HPDE6-E6E7 (cell line): Measurements from ENCODE around the gene KDM4B.
"Not testable (repeated sequence)": the region's sequence is repeated elsewhere in the genome, so short reads cannot be mapped to it uniquely, and the experiment has no call there.

ENCODE experiments used
- DNase-seq: peaks from one replicate; pipeline ENCODE4 v3.0.0; 2011; ENCODE audit warnings: missing footprints; ENCODE audit errors: extremely low spot score

The KDM4B gene

DNA sequence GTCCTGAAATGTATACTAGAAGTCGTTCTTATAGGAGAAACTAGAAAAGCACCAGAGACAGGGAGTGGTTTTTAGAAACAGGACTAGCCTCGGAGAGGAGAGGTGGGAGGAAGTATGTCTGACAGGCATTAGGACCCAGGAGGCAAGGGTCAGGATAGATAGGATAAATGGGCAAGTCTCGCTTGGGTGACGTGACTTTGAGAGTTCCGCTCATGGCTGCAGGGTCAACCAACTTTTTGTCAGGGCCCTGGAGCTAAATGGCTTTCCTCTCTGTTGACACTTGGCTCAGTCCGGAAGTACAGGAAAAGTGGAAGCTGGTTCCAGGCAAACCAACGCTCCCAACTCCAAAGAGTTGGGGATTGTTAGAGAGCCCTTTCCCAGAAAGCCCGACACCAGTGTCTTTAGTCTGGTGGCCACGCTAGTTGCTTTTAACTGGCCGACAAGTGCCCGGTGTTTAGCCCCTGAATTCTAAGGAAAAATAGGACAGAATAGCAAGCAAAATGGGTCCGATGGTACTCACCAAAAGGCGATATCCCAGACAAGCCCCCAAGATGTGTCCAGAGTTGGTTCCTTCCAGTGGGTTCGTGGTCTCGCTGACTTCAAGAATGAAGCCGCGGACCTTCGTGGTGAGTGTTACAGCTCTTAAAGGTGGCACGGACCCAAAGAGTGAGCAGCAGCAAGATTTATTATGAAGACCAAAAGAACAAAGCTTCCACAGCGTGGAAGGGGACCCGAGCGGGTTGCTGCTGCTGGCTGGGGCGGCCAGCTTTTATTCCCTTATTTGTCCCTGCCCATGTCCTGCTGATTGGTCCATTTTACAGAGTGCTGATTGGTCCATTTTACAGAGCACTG, 196.2 kb downstream of the KDM4B start:
- DNase-seq, result not testable (repeated sequence)

DNA sequence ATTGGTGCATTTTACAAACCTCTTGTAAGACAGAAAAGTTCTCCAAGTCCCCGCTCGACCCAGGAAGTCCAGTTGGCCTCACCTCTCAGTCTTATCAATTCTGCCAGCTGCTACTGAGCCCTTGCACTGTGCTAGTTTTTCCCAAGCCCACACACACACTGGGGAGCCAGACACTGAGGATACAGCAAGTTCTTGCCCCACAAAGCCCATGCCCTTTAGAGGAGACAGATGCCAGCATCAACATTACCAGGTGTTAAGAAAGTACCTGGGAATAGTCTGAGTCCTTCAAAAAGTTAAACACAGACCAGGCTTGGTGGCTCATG, 196.7 kb downstream of the KDM4B start:
- DNase-seq, result no peak

DNA sequence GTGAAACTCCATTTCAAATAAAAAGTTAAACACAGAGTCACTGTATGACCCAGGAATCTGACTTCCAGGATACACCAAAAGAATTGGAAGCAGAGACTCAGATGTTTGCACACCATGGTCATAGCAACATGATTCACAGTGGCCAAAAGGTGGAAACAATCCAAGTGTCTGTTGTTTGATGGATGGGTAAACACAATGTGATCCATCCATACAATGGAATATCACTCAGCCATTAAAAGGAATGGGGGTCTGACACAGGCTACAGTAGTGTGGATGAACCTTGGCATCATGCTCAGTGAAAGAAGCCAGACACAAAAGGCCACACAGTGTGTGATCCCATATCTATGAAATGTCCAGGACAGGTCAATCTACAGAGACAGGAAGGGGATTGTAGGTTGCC, 197.3 kb downstream of the KDM4B start:
- DNase-seq, result no peak

DNA sequence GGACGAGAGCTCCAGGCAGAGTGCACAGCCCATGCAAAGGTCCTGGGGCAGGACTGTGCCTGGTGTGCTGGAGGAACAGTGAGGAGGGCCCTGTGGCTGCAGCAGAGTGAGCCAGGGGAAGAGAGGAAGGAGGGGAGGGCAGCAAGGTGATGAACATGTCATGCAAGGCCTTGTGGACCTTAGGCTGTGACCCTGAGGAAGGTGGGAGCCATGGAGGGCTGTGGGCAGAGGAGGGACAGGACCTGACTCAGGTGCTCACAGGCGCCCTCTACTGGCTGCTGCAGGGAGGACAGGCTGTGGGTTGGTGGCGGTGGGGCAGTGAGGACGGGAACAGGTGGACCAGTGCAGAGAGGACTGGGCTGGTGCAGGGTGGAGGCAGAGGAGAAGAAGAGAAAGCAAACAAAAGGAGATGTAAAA, 201.4 kb downstream of the KDM4B start:
- no peak for DNase-seq

DNA sequence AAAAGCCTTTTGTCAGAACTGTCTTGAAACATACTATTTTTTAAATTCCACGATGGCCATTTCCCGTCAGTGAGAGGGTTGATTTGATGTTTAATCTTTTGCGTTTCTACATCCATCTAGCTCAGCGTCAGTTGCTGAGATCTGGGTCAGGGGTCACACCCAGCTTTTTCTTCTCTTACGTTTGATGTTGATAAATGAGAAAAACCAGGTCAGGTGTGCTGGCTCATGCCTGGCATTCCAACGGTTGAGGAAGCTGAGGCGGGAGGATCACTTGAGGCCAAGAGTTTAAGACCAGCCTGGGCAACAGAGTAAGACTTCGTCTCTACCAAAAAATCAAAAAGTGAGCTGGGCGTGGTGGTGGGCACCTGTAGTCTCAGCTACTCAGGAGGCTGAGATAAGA, 202.8 kb downstream of the KDM4B start:
- no peak for DNase-seq

DNA sequence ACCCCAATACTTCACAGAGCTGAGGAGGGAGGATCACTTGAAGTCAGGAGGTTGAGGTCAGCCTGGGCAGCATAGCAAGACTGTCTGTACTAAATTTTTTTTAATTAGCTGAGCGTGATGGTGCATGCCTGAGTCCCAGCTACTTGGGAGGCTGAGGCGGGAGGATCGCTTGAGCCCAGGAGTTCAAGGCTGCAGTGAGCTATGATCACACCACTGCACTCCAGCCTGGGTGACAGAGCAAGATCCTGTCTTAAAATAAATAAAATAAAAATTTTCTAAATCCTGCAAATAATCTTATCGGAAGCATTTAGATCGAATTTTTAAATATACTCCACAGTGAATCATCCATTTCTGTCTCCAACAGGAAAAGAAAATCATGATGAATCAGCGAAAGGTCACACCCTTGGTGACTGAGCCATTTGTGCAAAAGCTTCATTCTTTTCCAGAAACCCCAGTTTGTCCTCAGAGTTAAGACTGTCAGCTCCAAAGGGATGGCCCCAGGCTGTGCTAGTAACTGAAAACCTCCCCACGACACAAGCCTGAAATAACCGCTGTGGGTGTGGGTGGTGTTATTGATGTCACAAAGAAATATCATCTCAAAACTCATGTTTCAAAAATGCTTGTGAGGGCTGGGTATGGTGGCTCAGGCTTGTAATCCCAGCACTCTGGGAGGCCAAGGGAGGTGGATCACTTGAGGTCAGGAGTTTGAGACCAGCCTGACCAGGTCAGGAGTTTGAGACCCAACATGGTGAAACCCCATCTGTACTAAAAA, 204.1 kb downstream of the KDM4B start:
- peak; percentile 96 for DNase-seq

DNA sequence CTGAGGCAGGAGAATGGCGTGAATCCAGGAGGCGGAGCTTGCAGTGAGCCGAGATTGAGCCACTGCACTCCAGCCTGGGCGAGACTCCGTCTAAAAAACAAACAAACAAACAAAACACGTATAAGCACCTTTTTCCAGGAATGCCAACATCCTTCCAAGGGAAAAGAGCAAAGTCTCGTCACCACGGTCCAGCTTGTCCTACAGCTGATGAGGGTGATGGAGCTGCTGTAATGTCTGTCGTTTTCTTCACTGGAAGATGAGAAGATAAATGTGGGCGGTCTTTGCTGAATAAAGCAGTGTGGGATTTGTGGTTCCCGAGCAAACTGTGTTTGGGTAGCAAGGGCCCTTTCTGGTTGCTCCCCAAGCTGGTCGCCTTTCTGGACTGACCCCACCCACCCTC, 205.1 kb downstream of the KDM4B start:
- DNase-seq, result no peak

DNA sequence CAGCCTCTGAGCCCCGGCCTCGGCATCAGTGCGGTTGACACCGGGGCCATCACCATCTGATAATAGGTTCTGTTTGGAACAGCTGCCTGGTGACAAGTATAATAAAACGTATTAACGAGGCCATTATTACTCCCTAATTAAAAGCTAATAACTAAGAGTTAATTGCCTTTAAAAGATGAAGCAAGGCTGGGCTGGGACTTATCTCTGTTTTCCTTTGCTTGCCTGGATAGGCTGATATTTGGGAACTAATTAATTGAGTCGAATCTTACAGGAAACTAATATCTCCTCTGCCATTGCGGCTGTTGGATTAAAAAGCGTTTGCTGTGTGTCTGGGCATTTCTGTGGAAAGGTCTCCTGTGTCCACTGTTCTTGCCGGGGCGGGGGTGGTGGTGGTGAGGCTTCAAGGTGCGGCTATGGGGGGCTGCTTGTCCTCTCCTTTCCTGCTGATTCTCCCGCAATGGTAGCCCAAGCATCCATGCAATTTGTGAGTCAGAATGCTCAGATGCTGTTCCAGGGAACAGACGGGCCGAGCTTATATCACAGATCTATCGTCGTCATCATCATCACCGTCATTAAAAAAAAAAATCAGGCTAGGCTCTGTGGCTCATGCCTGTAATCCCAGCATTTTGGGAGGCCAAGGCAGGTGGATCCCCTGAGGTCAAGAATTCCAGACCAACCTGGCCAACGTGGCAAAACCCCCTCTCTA, 209.0 kb downstream of the KDM4B start:
- DNase-seq, result no peak

DNA sequence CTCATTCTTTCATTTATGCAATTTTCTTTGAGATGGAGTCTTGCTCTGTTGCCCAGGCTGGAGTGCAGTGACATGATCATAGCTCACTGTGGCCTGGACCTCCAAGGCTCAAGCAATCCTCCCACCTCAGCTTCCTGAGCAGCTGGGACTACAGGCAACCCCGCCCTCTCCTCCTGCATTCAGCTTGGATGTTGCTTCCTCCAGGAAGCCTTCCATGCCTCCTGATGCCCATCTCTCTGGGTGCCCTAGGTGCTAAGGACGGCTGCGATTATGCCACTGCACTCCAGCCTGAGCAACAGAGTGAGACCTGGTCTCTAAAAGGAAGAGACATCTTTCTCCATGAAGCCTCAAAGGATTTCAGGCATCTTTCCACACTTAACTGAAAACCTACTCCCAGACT, 209.9 kb downstream of the KDM4B start:
- DNase-seq, result no peak

DNA sequence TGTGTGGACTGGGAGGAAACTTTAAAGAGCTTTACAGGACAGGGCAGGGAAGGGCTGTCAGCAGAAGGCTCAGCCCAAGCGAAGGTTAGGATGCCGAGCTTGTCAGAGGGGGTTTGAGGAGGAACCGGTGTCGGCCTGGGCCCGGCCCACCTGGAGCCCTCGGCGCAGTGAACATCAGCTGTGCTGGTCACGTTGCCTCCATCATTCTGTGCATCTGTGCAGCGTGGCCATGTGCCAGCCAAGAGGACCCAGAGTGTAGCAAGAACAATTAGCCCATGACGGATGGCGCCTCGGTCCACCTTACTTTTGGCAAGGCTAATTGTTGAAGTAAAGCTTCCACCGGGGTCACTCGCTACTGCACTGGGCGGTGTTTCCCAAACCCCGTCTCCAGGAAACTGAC, 210.3 kb downstream of the KDM4B start:
- no peak for DNase-seq

DNA sequence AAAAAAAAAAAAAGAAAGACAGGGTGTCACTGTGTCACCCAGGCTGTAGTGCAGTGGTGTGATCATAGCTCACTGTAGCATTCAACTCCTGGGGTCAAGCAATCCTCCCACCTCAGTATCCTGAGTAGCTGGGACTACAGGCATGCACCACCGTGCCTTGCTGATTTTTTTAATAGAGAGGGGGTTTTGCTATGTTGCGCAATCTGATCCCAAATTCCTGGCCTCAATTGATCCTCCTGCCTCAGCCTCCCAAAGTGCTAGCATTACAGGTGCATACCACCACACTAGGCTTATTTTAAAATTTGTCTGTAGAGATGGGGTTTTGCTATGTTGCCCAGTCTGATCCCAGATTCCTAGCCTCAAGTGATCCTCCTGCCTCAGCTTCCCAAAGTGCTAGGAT, 212.4 kb downstream of the KDM4B start:
- DNase-seq, result no peak

DNA sequence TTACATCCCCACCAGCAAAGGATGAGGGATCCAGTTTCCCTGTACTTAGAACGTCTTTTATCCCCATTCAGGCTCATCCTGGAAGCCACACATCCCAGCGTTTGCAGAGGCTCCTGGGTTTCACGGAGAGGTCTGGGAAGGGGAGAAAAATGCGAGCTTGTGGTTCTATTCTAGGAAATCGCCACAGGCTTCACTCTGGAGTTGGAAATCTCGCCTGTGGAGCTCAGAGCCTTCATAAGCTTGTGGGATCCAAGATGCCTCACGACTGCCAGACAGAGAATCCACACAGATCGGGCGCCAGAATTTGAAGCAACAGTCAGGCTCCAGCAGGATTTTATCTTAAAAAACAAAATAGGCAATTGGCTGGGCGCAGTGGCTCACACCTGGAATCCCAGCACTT, 213.8 kb downstream of the KDM4B start:
- no peak for DNase-seq

DNA sequence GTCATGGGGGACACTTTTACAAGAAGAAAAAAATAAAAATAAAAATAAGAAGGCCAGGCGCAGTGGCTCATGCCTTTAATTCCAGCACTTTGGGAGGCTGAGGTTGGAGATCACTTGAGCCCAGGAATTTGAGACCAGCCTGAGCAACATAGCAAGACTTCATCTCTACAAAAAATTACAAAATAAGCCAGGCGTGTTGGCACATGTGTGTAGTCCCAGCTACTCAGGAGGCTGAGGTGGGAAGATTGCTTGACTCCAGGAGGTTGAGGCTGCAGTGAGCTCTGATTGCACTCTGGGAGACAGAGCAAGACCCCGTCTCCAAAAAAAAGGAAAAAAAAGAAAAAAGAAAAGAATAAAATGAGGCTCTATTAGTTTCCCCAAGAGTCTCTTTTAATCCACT, 214.7 kb downstream of the KDM4B start:
- no peak for DNase-seq

DNA sequence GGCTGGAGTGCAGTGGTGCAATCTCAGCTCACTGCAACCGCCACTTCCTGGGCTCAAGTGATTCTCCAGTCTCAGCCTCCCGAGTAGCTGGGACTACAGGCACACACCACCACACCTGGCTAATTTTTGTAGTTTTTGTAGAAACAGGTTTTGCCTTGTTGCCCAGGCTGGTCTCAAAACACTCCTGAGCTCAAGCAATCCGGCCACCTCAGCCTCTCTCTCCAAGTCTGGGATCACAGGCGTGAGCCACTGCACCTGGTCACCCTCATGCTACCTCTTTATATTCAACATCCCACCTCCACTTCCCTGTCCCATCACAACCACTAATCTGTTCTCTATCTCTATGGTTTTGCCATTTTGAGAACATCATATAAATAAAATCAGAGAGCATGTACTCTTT, 216.0 kb downstream of the KDM4B start:
- DNase-seq, result no peak

DNA sequence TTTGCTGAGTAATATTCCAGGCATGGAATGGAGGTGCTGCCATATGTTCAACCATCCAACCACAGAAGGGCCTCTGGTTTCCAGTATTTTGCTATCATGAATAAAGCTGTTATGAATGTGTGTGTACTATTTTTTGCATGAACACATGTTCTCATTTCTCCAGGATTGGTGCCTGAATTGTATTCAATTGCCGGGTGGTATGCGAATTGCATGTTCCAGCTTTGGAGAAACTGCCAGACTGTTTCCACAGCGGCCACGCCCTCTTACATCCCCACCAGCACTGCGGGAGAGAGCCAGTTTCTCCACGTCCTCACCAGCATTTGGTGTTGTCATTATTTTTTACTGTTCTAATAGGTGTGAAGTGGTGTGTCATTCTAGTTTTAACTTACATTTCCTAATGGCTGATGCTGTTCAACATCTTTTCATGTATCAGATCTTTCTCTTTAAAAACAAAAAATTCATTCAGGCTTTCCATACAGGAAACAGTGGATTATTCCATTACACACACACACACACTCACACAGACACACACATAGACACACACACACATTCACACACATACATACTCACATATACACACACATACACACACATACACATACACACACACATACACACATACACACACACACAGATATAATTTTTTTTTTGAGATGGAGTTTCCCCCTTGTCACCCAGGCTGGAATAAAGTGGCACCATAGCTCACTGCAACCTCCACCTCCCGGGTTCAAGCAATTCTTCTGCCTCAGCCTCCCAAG, 217.6 kb downstream of the KDM4B start:
- DNase-seq, result no peak

DNA sequence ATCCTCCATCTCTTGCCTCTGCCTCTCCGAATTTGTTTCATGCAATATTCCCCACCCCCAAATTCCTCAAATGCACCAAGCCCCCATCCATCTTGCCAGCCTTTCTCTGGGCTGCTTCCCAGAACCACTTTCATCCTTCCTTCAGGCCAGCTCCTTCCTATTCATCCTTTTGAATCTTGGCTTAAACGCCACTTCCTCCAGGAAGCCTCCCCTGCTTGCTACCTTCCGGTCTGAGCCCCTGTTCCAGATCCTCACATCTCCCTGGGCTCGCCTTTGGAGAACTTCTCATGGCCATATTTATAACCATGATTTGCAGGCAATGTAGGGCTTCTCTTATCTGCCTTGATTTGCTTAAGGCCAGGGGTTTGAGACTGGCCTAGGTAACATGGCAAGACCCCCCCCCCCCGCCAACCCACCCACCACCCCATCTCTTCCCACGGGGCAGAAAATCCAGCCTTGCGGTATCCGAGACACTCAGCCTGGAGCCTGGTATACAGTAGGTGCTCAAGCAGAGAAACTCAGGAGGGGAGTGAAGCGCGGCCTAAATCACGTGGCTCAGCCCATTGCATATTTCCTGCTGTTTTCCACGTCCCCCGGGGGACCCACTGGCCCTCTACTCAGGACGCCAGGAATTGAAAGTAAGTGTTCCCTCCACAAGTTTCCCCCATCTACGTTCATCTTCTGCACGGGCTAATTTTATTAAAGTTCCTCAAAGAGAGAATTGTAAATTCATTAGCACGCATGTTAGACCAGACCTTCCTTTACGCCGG, 219.8 kb downstream of the KDM4B start:
- no peak for DNase-seq

DNA sequence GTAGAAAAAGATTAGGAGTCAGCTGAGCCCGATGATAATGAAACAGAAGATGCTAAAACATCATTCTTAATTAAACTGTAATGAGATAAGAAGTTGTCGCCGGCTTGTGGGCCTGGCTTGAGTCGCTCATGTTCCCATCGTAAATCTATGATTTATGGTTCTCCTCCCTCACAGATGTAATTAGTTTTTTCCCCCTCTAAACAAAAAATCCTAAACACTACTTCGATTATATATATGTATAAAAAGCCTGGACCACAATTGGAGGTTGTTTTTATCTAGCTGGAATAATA, 220.3 kb downstream of the KDM4B start:
- no peak for DNase-seq

DNA sequence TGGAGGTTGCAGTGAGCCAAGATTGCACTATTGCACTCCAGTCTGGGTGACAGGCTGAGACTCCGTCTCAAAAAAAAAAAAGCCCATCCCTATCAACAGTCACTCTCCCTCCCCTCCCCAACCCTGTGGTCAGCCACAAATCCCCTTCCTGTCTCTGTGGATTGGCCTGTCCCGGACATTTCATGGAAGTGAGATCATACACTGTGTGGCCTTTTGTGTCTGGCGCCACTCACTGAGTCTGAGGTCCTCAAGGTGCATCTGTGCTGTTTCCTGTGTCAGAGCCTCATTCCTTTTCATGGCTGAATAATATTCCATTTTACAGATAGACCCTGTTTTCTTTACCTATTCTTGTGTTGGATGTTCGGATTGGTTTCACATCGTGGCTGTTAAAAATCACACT, 222.2 kb downstream of the KDM4B start:
- DNase-seq, result no peak

DNA sequence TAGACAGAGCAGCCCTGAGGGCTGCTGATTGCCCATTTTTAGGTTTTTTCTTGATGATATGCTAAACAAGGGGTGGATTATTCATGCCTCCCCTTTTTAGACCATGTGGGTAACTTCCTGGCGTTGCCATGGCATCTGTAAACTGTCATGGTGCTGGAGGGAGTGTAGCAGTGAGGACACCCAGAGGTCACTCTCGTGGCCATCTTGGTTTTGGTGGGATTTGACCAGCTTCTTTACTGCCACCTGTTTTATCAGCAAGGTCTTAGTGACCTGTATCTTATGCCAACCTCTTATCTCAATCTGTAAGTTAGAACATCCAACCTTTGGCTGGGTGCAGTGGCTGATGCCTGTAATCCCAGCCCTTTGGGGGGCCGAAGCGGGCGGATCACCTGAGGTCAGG, 223.7 kb downstream of the KDM4B start:
- no peak for DNase-seq

DNA sequence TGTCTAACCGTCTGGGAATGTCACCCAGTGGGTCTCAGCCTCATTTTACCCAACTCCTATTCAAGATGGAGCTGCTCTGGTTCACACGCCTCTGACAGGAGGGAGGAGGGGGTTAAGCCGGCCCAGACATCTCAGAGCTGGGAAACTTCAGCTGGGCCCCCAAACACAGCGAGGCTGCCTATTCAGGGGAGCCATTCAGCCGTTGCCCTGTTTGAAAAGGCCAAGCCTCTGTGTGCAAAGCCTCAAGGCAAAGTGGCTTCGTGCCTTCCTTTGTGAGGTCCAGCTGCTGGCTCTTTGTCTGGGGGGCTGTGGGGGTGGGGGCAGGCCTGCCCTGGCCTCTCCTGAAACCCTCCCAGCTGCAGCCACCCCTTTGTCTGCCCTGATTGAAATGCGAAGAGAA, 224.3 kb downstream of the KDM4B start:
- no peak for DNase-seq

DNA sequence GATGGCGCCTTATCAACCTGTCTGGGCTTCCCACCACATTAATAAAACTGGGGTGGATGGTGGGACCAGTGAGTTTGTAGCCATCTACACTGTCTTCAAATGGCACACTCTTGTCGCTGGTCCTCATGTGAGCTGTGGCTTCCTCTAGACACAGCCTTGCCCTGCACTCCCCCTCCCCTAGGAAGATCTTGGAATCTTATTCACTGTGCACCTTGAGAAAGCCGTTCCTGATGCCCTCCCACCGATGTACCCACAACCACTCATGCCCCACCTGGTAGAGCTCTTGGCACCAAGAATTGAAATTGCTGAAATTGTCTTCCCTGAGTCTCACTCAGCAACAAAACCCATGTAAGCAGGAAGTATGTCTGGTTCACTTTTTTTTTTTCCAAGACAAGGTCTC, 225.7 kb downstream of the KDM4B start:
- no peak for DNase-seq

DNA sequence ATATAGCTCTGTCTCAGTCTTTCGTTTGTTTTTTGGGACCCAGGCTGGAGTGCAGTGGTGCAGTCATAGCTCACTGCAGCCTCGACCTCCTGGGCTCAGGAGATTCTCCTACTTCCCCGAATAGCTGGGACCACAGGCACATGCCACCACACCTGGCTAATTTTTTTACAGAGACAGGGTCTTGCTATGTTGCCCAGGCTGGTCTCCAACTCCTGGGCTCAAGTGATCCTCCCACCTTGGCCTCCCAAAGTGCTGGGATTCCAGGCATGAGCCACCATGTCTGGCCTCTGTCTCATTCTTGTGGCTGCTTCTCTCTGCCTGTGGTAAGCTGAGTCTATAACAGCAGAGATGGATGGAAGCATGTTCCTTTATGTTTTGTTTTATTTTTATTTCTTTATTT, 226.7 kb downstream of the KDM4B start:
- DNase-seq, result not testable (repeated sequence)
